ENCODE data around the gene CORO6.

CORO6 gene

GRCh38 chr17:29629839-29630238, 7.1 kb upstream of the CORO6 start:
- DNase-seq = no peak

- DNase-seq = no peak
Measured at GRCh38 chr17:29628644-29629043, 5.9 kb upstream of the CORO6 start.

GRCh38 chr17:29627951-29628350, 5.2 kb upstream of the CORO6 start:
- no peak for DNase-seq

- peak; percentile 36 for DNase-seq
Measured at GRCh38 chr17:29625037-29625750, 2.5 kb upstream of the CORO6 start.

- no peak for DNase-seq
Measured at GRCh38 chr17:29624586-29624985, 1.9 kb upstream of the CORO6 start.

- DNase-seq = no peak
Measured at GRCh38 chr17:29623283-29623647, 553 bp upstream of the CORO6 start.

- no peak for DNase-seq
Measured at GRCh38 chr17:29621751-29622194, 939 bp downstream of the CORO6 start.

- DNase-seq = no peak
Measured at GRCh38 chr17:29620779-29621500, 1.8 kb downstream of the CORO6 start.

- DNase-seq = no peak
Measured at GRCh38 chr17:29620271-29620670, 2.4 kb downstream of the CORO6 start.

GRCh38 chr17:29619251-29619650, 3.5 kb downstream of the CORO6 start:
- no peak for DNase-seq

- no peak for DNase-seq
Measured at GRCh38 chr17:29618272-29619065, 4.2 kb downstream of the CORO6 start.

- peak; percentile 62 for DNase-seq
Measured at GRCh38 chr17:29617481-29618271, 5.0 kb downstream of the CORO6 start.

- peak; percentile 84 for DNase-seq
Measured at GRCh38 chr17:29617125-29617480, 5.6 kb downstream of the CORO6 start.

- no peak for DNase-seq
Measured at GRCh38 chr17:29616300-29617048, 6.2 kb downstream of the CORO6 start.

GRCh38 chr17:29615492-29616299, 7.0 kb downstream of the CORO6 start:
- DNase-seq = peak; percentile 76

- no peak for DNase-seq
Measured at GRCh38 chr17:29615048-29615385, 7.7 kb downstream of the CORO6 start.

- no peak for DNase-seq
Measured at GRCh38 chr17:29614349-29615047, 8.2 kb downstream of the CORO6 start.

- DNase-seq = no peak
Measured at GRCh38 chr17:29613856-29614255, 8.9 kb downstream of the CORO6 start.

- no peak for DNase-seq
Measured at GRCh38 chr17:29613352-29613837, 9.3 kb downstream of the CORO6 start.
